Panc1 (cell line): ENCODE data around the gene PDK2. TPM values are rescaled to one million over a fixed set of nuclear protein-coding genes. Genes with fewer than 3 reads are reported as not detected.

ENCODE experiments used
- ATAC-seq: fragments of 200-7000 bp; cut with Tn5 transposase; 2 replicates; pipeline ENCODE4 v1.9.1; 2020; ENCODE audit warnings: mild to moderate bottlenecking, moderate library complexity
- BruUV-seq: library from RNA; stranded (reverse); fragments of 400-500 nt; replicated peaks from 2 replicates; lab custom pipeline; 2021; lab: Mats Ljungman, UMichigan
- CTCF ChIA-PET: fragments of 300-600 bp; sonication (Branson Sonifier 250); formaldehyde crosslinking; loops from one replicate; lab custom pipeline; 2022; ENCODE audit warnings: antibody characterized with exemption; lab: Charles Lee
- POLR2A ChIA-PET: fragments of 300-600 bp; sonication (Branson Sonifier 250); formaldehyde crosslinking; loops from one replicate; lab custom pipeline; 2022; ENCODE audit warnings: antibody characterized with exemption; lab: Charles Lee
- DNase-seq: peaks from one replicate; pipeline ENCODE4 v3.0.0-alpha.2; 2010; ENCODE audit warnings: low read depth, low spot score
- H3K27ac ChIP-seq: 2 replicates; pipeline ENCODE4 v1.5.1; 2011; ENCODE audit warnings: mild to moderate bottlenecking, low read length, inconsistent platforms
- H3K27me3 ChIP-seq: fragments of 200-500 bp; sonication (Bioruptor generic); 2 replicates; pipeline ENCODE4 v1.6.0; 2014; ENCODE audit warnings: low read length, inconsistent platforms; ENCODE audit not compliant: control insufficient read depth, insufficient read depth
- H3K36me3 ChIP-seq: fragments of 200-500 bp; sonication (Bioruptor generic); 2 replicates; pipeline ENCODE4 v1.5.1; 2014; ENCODE audit warnings: inconsistent platforms, mild to moderate bottlenecking, low read length, moderate library complexity; ENCODE audit not compliant: control insufficient read depth, insufficient read depth
- H3K4me1 ChIP-seq: 2 replicates; pipeline ENCODE4 v1.5.1; 2011; ENCODE audit warnings: inconsistent platforms, mild to moderate bottlenecking, low read length, moderate library complexity; ENCODE audit not compliant: control insufficient read depth, insufficient read depth
- H3K4me3 ChIP-seq, 2 experiments: 2 replicates each; pipeline ENCODE4 v1.5.1; 2011 to 2012; ENCODE audit warnings: low read depth in 2 of 2, low read length in 2 of 2, mild to moderate bottlenecking in 2 of 2, inconsistent platforms in 1 of 2, moderate library complexity in 1 of 2
- H3K9me3 ChIP-seq: fragments of 200-500 bp; sonication (Bioruptor generic); 2 replicates; pipeline ENCODE4 v1.5.1; 2014; ENCODE audit warnings: low read depth, mild to moderate bottlenecking, inconsistent platforms, low read length, moderate library complexity; ENCODE audit not compliant: control insufficient read depth, insufficient read depth
- POLR2AphosphoS5 ChIP-seq: IDR thresholded peaks from 2 replicates; pipeline ENCODE4 v1.6.1; 2012; ENCODE audit warnings: mild to moderate bottlenecking, low read depth, low read length, moderate library complexity
- SIN3A ChIP-seq: IDR thresholded peaks from 2 replicates; pipeline ENCODE4 v1.6.1; 2012; ENCODE audit warnings: low read depth, mild to moderate bottlenecking, low read length, moderate library complexity, borderline replicate concordance; ENCODE audit not compliant: insufficient read depth
- TCF7L2 ChIP-seq: IDR thresholded peaks from 2 replicates; pipeline ENCODE4 v1.6.1; 2011; ENCODE audit warnings: mild to moderate bottlenecking, low read depth, low read length, inconsistent platforms
- in situ Hi-C: cut with HindIII; loops from 2 replicates; pipeline ENCODE4 v1.10.0; 2016; ENCODE audit warnings: low sequenced_read_pairs, low pct_unique_long_range_greater_than_20kb
- intact Hi-C: fragments of 100-400 bp; cut with micrococcal nuclease; formaldehyde crosslinking; loops from one replicate; pipeline ENCODE4 v1.10.0; 2022; ENCODE audit not compliant: unreplicated experiment
- total RNA-seq: library from RNA; stranded (reverse); gene quantifications from one replicate; pipeline ENCODE4 v1.2.1, GENCODE V29; 2021; ENCODE audit not compliant: unreplicated experiment
- TF ChIP-seq, protein P1 (sequence below), 2 experiments: IDR thresholded peaks; 2 replicates each; pipeline ENCODE4 v1.6.1; 2011 to 2012; ENCODE audit warnings: low read depth in 2 of 2, control low read depth in 1 of 2, low read length in 1 of 2, mild to moderate bottlenecking in 1 of 2, moderate library complexity in 1 of 2; ENCODE audit not compliant: insufficient read depth in 1 of 2

The PDK2 gene
- total RNA-seq, 1 experiment from 2014 or later: 46.0 TPM

DNA sequence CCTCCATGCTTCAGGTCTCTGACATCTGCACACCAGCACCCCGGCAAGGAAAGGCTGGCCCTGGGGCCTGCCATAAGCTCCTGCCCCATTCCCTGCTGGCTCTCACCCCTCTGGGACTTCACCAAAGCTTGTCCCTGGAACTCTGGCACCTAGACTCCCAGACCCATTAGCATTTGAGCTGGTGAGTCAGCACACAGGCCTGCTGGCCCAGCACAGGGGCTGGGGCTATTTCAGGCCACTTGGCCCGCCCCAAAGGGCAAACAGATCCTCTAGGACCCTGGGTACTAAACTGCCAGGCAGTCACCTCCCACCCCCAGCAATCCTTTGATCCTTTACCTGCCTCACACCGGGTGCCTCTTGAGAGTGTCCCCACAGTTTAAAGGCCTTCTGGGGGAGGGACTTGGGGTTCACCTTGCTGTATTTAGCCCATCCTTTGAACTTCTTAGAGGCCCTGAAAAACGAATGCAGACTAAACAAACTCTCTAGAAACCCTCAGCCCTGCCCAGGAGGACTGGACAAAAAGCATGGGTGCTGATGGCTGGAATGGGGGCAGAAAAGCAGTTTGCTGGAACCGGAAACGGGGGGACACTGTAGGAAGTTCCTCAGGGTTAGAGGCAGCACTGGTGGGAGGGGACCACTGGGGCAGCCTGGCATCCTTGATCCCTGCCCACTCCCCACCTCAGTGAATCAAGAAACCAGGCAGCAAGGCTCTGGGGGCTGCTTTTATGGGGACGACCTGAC, 38.0 kb downstream of the PDK2 start:
- ATAC-seq: peak; percentile 56
- TF ChIP-seq POLR2AphosphoS5 (peak; percentile 33), TCF7L2 (peak; percentile 63), SIN3A (no peak)
- TF ChIP-seq, protein P1, sequence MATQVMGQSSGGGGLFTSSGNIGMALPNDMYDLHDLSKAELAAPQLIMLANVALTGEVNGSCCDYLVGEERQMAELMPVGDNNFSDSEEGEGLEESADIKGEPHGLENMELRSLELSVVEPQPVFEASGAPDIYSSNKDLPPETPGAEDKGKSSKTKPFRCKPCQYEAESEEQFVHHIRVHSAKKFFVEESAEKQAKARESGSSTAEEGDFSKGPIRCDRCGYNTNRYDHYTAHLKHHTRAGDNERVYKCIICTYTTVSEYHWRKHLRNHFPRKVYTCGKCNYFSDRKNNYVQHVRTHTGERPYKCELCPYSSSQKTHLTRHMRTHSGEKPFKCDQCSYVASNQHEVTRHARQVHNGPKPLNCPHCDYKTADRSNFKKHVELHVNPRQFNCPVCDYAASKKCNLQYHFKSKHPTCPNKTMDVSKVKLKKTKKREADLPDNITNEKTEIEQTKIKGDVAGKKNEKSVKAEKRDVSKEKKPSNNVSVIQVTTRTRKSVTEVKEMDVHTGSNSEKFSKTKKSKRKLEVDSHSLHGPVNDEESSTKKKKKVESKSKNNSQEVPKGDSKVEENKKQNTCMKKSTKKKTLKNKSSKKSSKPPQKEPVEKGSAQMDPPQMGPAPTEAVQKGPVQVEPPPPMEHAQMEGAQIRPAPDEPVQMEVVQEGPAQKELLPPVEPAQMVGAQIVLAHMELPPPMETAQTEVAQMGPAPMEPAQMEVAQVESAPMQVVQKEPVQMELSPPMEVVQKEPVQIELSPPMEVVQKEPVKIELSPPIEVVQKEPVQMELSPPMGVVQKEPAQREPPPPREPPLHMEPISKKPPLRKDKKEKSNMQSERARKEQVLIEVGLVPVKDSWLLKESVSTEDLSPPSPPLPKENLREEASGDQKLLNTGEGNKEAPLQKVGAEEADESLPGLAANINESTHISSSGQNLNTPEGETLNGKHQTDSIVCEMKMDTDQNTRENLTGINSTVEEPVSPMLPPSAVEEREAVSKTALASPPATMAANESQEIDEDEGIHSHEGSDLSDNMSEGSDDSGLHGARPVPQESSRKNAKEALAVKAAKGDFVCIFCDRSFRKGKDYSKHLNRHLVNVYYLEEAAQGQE (IDR thresholded peaks at IDR 0.05; ENCODE audit: insufficient read depth in 1 of 2, low read depth in 2 of 2, low read length in 1 of 2): no peak
- H3K4me1 ChIP-seq: peaks cover 26% of the 10 kb centered on the region
- H3K36me3 ChIP-seq: peaks cover 1% of the 10 kb centered on the region; the same call in 1 of the 2 replicates
- peak overlapping the region; percentile 3; the same call in 1 of the 2 replicates for H3K27ac ChIP-seq
- H3K27me3 ChIP-seq: no peaks in the 10 kb centered on the region
- H3K4me3 ChIP-seq: no peak overlapping the region
- BruUV-seq: no TSS peak
- no peaks in the 10 kb centered on the region for H3K9me3 ChIP-seq
- intact Hi-C loops (no loop called here), in situ Hi-C loops (no loop called here)
- POLR2A ChIA-PET: interaction anchor here (0.5 to 1.1 kb wide), 5 partner anchors 8 to 69 kb away, joined by 3 to 7 read pairs (median 3); no protein-coding TSS in a partner anchor
- CTCF ChIA-PET: interaction anchor here (0.6 to 1.1 kb wide), 2 partner anchors 22 to 39 kb away, joined by 4 to 5 read pairs; no protein-coding TSS in a partner anchor
- no peak for DNase-seq

DNA sequence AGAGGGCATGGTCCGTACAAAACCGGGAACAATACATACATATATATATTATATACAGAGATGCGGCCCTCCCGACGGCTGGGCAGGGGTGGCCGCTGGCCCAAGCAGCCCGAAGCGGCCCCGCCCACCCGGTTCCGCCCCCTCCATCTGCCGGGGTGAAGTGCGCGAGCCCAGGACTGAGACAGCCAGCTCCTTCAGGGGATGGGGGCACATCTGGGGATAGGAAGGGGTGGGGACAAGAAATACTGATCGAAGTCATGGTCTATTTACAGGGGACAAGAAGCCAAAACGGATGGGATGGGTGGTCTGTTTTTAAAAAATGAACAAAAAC, 38.6 kb downstream of the PDK2 start:
- 0 out of 2 replicates have a peak, but pooled peaks have one; percentile 45 for TF ChIP-seq SIN3A
- TF ChIP-seq, protein P1 (IDR thresholded peaks at IDR 0.05; ENCODE audit: insufficient read depth in 1 of 2, low read depth in 2 of 2, low read length in 1 of 2): no peak
- Histone ChIP-seq H3K4me3 (no peak overlapping the region), H3K4me1 (peaks cover 24% of the 10 kb centered on the region), H3K27ac (no peak overlapping the region; the same call in 1 of the 2 replicates), H3K9me3 (no peaks in the 10 kb centered on the region), H3K27me3 (no peaks in the 10 kb centered on the region), H3K36me3 (peaks cover 5% of the 10 kb centered on the region)
- ChIA-PET CTCF (no interaction called here), POLR2A (no interaction called here)
- no TSS peak for BruUV-seq
- intact Hi-C loops (no loop called here), in situ Hi-C loops (no loop called here)
- no peak for DNase-seq
- no peak for ATAC-seq
